GM12864 (cell line): Measurements from ENCODE around the gene RECQL5.

ENCODE experiments used
- DNase-seq: peaks from one replicate; pipeline ENCODE4 v3.0.0-alpha.2; 2011; ENCODE audit warnings: low read depth
- H3K4me3 ChIP-seq: 2 replicates; pipeline ENCODE4 v1.5.1; 2011; ENCODE audit warnings: mild to moderate bottlenecking, low read depth, low read length, control low read depth
- CTCF ChIP-seq: IDR thresholded peaks from 2 replicates; pipeline ENCODE4 v1.5.1; 2011; ENCODE audit warnings: low read depth, mild to moderate bottlenecking, moderate library complexity, low read length, control low read depth, inconsistent platforms; ENCODE audit errors: missing control alignments

Gene RECQL5

GRCh38 chr17:75621489-75621888 is 45.5 kb downstream of the RECQL5 start:
- no peak for TF ChIP-seq CTCF
- DNase-seq = no peak
- H3K4me3 ChIP-seq = no peak overlapping the region

- peak; percentile 59 for TF ChIP-seq CTCF
- no peak overlapping the region for H3K4me3 ChIP-seq
- no peak for DNase-seq
These were observed 47.2 kb downstream of the RECQL5 start for GRCh38 chr17:75619506-75620431.

- no peak for DNase-seq
- no peak for TF ChIP-seq CTCF
- H3K4me3 ChIP-seq = no peak overlapping the region
These were observed 49.3 kb downstream of the RECQL5 start for GRCh38 chr17:75617675-75618074.

- H3K4me3 ChIP-seq = no peak overlapping the region
- TF ChIP-seq CTCF = no peak
- DNase-seq = no peak
These were observed 49.7 kb downstream of the RECQL5 start for GRCh38 chr17:75617218-75617617.

- no peak overlapping the region for H3K4me3 ChIP-seq
- TF ChIP-seq CTCF = no peak
- DNase-seq = no peak
These were observed 50.3 kb downstream of the RECQL5 start for GRCh38 chr17:75616521-75617122.

- no peak for TF ChIP-seq CTCF
- H3K4me3 ChIP-seq = no peak overlapping the region
- no peak for DNase-seq
These were observed 51.7 kb downstream of the RECQL5 start for GRCh38 chr17:75615301-75615700.
